Fibroblast of the aortic adventitia (primary cell): ENCODE results near the gene STYXL1. TPM values are rescaled to one million over a fixed set of nuclear protein-coding genes. Genes with fewer than 3 reads are reported as not detected.
"Not testable (repeated sequence)": the region's sequence is repeated elsewhere in the genome, so short reads cannot be mapped to it uniquely, and the experiment has no call there.

Experiments
- DNase-seq: peaks from one replicate; pipeline ENCODE4 v3.0.0-alpha.2; 2010; ENCODE audit warnings: low read depth
- H3K4me3 ChIP-seq: 2 replicates; pipeline ENCODE4 v1.5.1; 2011; ENCODE audit warnings: low read depth, mild to moderate bottlenecking, control low read depth, low read length, moderate library complexity
- total RNA-seq: library from RNA; depleted of rRNA; stranded (reverse); fragments of >200 nt; gene quantifications from 2 replicates; pipeline ENCODE4 v1.2.3, GENCODE V29; 2012; ENCODE audit warnings: low replicate concordance
- TF ChIP-seq, protein P1 (sequence below): IDR thresholded peaks from 2 replicates; pipeline ENCODE4 v1.5.1; 2011; ENCODE audit warnings: mild to moderate bottlenecking, low read length, control low read depth, inconsistent platforms; ENCODE audit not compliant: insufficient read depth

STYXL1 gene
- total RNA-seq, 1 donor: 33.2 TPM

DNA sequence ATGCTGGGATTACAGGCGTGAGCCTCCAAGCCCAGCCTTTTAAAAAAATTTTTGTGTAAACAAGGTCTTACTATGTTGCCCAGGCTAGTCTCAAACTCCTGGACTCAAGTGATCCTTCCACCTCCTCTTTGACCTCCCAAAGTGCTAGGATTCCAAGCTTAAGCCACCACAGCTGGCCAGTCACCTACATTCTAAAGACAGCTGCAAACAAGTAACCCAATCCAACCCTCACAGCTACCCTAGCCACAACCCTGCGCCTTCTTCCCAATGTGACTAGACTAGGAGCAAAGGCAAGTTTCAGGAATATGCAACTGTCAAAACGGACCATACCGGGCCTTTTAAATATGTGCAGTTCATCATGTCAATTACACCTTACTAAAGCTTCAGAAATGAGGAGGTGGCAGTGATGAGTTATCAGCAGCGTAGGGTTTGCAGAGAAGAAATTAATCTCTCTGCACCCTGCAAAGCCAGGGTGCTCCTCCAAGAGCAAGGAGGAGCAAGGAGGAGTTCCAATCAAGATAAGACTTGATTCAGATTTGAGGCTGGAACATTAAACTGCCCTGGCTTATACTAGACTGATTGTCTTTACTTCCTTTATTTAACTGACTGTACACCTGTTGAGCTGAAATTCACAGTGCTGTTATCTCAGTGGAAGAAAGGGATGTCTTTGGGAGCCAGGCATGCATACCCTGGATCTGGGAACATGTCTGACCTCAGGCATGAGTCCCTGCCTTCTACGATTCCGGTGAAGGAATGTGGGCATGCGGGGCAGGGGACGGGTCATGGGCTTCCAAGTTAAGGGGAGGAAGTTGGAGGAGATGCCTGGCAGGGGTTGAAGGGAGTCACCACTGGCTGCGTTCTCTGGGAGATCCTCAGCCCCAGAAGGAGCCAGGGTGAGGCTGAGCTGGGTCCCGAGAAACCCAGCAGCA, 37.9 kb downstream of the STYXL1 start:
- TF ChIP-seq, protein P1, sequence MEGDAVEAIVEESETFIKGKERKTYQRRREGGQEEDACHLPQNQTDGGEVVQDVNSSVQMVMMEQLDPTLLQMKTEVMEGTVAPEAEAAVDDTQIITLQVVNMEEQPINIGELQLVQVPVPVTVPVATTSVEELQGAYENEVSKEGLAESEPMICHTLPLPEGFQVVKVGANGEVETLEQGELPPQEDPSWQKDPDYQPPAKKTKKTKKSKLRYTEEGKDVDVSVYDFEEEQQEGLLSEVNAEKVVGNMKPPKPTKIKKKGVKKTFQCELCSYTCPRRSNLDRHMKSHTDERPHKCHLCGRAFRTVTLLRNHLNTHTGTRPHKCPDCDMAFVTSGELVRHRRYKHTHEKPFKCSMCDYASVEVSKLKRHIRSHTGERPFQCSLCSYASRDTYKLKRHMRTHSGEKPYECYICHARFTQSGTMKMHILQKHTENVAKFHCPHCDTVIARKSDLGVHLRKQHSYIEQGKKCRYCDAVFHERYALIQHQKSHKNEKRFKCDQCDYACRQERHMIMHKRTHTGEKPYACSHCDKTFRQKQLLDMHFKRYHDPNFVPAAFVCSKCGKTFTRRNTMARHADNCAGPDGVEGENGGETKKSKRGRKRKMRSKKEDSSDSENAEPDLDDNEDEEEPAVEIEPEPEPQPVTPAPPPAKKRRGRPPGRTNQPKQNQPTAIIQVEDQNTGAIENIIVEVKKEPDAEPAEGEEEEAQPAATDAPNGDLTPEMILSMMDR: no peak
- H3K4me3 ChIP-seq: no peak overlapping the region
- peak; percentile 28 for DNase-seq

DNA sequence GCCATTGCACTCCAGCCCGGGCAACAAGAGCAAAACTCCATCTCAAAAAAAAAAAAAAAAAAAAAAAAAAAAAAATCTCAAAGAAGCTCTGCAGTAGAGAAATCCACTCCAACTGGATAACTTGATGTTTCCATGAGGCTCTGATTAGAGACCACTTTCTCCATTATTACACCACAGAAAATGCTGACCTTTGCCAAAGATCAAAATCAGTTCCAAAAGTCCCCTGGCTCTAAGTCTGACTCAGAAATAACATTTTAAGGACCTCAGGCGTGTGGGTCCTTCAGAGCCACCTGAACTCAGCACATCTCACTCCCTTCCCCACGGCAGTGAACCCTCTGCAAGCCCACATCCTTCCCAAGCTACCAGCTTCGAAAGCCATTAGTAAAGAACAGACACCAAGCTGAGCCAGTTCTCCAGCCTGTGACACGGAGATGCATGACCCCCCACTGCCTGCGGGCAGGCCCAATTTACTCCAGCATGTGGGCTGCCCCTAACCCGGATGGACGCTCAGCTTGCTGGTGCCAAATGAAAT, 39.6 kb downstream of the STYXL1 start:
- TF ChIP-seq, protein P1: no peak
- peak; percentile 15 for DNase-seq
- no peak overlapping the region for H3K4me3 ChIP-seq

DNA sequence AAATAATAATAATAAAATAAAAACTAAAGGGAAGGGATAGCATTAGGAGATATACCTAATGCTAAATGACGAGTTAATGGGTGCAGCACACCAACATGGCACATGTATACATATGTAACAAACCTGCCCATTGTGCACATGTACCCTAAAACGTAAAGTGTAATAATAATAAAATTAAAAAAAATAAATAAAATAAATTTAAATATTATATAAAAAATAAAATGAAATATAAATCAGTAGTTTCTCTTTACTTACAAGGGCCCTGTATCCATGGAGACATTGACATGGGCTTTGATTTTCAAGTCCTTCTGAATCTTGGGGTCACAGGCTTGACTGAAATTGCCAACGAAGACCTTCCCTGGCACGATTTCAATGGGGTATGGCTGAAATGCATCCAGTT, 42.8 kb downstream of the STYXL1 start:
- not testable (repeated sequence) for H3K4me3 ChIP-seq, DNase-seq

DNA sequence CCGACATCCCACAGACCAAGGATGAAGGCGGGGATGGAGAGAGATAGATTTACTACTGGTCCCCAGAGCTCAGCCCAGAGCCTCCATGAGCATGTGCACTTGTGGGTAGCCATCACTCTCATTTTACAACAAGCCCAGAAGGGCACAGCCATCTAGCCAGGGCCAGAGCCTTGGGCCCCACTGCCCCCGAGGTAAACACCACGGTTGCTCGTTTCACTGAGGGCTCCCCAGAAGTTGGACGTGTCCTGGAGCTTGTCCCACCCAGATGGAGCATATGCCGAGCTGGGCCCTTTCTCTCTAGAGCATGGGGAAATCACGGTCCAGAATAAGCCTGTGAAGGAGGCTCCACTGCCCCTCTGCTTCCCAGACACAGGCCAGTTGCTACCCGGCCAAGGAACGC, 44.4 kb downstream of the STYXL1 start:
- TF ChIP-seq, protein P1: no peak
- no peak for DNase-seq
- no peak overlapping the region for H3K4me3 ChIP-seq

DNA sequence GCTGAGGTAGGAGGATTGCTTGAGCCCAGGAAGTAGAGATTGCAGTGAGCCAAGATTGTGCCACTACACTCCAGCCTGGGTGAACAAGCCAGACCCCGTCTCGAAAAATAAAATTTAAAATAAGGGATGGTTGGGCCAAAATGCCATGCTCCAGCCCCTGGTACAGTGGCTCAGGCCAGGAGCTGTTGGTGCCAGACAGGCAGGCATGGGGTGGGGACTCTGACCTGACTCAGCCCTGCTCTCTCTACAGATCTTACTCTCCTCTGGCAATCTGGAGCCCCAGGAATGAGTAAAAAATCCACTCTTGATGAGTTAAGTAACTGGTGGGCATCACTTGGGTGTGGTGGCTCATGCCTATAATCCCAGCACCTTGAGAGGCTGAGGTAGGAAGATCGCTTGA, 45.0 kb downstream of the STYXL1 start:
- TF ChIP-seq, protein P1: no peak
- DNase-seq: no peak
- H3K4me3 ChIP-seq: no peak overlapping the region

DNA sequence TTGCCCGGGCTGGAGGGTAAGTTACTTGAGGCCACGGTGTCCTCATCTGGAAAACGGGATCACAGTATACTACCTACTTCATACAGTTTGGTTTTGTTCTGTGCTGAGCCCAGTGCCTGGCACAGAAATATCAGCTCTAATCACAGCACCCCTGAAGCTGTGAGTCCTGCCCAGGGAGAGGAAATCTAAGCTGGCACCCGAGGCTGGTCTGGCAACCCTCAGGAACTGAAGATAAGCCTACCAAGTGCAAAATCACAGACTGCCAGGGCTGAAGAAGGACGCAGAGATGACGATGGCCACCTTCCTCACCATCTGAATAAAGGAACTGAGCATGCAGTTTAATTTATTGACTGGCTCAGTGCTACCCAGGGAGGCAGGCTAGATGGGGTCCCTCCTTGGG, 45.7 kb downstream of the STYXL1 start:
- TF ChIP-seq, protein P1: no peak
- DNase-seq: no peak
- H3K4me3 ChIP-seq: no peak overlapping the region

DNA sequence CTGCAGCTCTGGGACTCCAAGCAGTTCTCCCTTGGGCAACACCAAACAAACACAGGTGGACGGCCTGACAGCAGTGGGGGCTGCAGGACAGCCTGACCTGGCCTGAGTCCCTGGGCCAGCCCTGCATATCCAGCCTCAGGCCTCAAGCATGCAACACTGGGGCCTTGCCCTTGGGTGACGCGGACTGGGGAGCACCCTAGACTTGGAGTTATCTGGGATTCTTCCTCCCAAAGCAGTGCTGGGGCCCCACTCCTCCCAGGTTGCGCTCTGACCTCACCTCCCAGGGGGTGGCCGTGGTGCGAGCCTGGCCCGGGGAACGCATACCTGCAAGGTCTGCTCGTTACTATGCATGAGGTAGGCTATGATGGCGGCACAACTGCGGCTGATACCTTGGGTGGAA, 47.2 kb downstream of the STYXL1 start:
- H3K4me3 ChIP-seq: no peak overlapping the region
- no peak for DNase-seq
- TF ChIP-seq, protein P1: no peak
